OCI-LY1 (cell line): Measurements from ENCODE around the gene SFXN1.

Source experiments
- EZH2 ChIP-seq: fragments of 200-600 bp; sonication (generic), shearing (Covaris generic); IDR thresholded peaks from 2 replicates; pipeline ENCODE4 v1.8.0; 2017; ENCODE audit warnings: borderline replicate concordance, mixed run types, mild to moderate bottlenecking, antibody characterized with exemption, low read length, moderate library complexity, mixed read lengths
- TF ChIP-seq, protein P1 (sequence below): fragments of 200-600 bp; sonication (generic), shearing (Covaris generic); IDR thresholded peaks from 2 replicates; pipeline ENCODE4 v1.5.1; 2017; ENCODE audit warnings: mild to moderate bottlenecking, antibody characterized with exemption, low read length, moderate library complexity, mixed read lengths

DNA sequence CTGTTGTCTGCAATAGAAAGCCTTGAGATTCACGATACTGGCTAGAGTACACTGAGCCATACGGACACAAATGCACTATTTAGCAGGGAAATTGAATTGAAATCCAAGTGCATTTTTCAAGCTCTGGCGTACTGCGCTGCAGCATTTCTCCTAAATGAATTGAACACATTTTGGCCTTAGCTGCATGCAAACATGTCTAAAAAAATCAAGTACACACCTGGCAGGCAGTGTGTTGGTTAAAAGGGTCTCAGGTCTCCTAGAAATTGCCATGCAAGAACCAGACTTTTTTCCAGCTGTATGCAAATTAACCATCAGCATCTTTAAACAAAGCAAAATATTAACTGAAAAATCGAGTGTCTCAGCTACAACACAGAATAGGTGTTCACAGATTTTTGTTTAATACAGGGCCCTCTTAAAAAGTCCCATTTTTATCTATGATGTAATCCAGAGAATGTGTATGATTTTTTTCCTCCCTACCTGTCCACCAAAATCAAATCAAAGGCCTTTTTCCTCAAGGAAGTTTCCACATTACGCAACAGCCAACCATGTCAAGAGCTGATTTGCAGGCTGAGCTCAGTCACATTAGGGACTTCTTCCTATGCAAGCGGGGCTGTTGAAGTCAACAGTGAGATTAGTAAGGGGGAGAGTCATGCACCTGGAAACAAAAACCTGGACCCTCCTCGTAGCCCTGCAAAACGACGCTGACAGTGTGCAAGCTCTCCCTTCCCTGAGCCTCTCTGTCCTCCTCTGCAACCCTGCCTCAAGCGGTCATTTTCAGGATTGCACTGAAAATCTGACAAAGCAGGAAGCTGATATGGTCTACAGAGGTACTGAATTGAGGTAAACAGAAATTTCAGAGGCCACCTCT is 14.1 kb upstream of the SFXN1 start:
- TF ChIP-seq, protein P1, sequence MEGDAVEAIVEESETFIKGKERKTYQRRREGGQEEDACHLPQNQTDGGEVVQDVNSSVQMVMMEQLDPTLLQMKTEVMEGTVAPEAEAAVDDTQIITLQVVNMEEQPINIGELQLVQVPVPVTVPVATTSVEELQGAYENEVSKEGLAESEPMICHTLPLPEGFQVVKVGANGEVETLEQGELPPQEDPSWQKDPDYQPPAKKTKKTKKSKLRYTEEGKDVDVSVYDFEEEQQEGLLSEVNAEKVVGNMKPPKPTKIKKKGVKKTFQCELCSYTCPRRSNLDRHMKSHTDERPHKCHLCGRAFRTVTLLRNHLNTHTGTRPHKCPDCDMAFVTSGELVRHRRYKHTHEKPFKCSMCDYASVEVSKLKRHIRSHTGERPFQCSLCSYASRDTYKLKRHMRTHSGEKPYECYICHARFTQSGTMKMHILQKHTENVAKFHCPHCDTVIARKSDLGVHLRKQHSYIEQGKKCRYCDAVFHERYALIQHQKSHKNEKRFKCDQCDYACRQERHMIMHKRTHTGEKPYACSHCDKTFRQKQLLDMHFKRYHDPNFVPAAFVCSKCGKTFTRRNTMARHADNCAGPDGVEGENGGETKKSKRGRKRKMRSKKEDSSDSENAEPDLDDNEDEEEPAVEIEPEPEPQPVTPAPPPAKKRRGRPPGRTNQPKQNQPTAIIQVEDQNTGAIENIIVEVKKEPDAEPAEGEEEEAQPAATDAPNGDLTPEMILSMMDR, result peak; percentile 70
- no peak for TF ChIP-seq EZH2
